WI38 (cell line): ENCODE data around the gene CC2D2B.

ENCODE experiments used
- H3K4me3 ChIP-seq: 2 replicates; pipeline ENCODE4 v1.5.1; 2011; ENCODE audit warnings: low read depth, mild to moderate bottlenecking, control low read depth, low read length
- CTCF ChIP-seq: IDR thresholded peaks from 2 replicates; pipeline ENCODE4 v1.5.1; 2012; ENCODE audit warnings: low read depth, mild to moderate bottlenecking, control low read depth, low read length

The CC2D2B gene

GRCh38 chr10:96014473-96015102 lies 106.8 kb downstream of the CC2D2B start:
- no peak for TF ChIP-seq CTCF
- H3K4me3 ChIP-seq = no peak overlapping the region

- TF ChIP-seq CTCF = peak; percentile 51; the same call in 1 of the 2 replicates
- no peak overlapping the region for H3K4me3 ChIP-seq
Measured at GRCh38 chr10:96017191-96017687, 109.5 kb downstream of the CC2D2B start.

- no peak overlapping the region for H3K4me3 ChIP-seq
- no peak for TF ChIP-seq CTCF
Measured at GRCh38 chr10:96021332-96021731, 113.6 kb downstream of the CC2D2B start.

- no peak overlapping the region for H3K4me3 ChIP-seq
Measured at GRCh38 chr10:96022739-96023138, 115.0 kb downstream of the CC2D2B start.

GRCh38 chr10:96023168-96023567 lies 115.4 kb downstream of the CC2D2B start:
- H3K4me3 ChIP-seq = no peak overlapping the region
- TF ChIP-seq CTCF = no peak

More at GRCh38 chr10:96022739-96023138, 115.0 kb downstream of the CC2D2B start:
- TF ChIP-seq CTCF = no peak

GRCh38 chr10:96025566-96025965 lies 117.8 kb downstream of the CC2D2B start:
- H3K4me3 ChIP-seq = no peak overlapping the region
- 0 out of 2 replicates have a peak, but pooled peaks have one; percentile 4 for TF ChIP-seq CTCF

GRCh38 chr10:96034625-96035024 lies 126.8 kb downstream of the CC2D2B start:
- TF ChIP-seq CTCF = no peak
- no peak overlapping the region for H3K4me3 ChIP-seq
